AG09319 (cell line): Measurements from ENCODE around the gene FBXO24.

Experiments
- DNase-seq: peaks from one replicate; pipeline ENCODE4 v3.0.0-alpha.2; 2010; ENCODE audit warnings: low read depth; ENCODE audit errors: extremely low read depth
- CTCF ChIP-seq: IDR thresholded peaks from 2 replicates; pipeline ENCODE4 v1.5.1; 2011; ENCODE audit warnings: low read depth, mild to moderate bottlenecking, inconsistent platforms, low read length, moderate library complexity

The FBXO24 gene

GRCh38 chr7:100573691-100574361, 12.3 kb upstream of the FBXO24 start, which contains the start of gene SAP25:
Gene SAP25 (minus strand): TSS chr7:100573900. CDS start chr7:100573742, 158 bp downstream.
- TF ChIP-seq CTCF: no peak
- no peak for DNase-seq

GRCh38 chr7:100574362-100575205, 11.5 kb upstream of the FBXO24 start:
- TF ChIP-seq CTCF: no peak
- no peak for DNase-seq

DNA sequence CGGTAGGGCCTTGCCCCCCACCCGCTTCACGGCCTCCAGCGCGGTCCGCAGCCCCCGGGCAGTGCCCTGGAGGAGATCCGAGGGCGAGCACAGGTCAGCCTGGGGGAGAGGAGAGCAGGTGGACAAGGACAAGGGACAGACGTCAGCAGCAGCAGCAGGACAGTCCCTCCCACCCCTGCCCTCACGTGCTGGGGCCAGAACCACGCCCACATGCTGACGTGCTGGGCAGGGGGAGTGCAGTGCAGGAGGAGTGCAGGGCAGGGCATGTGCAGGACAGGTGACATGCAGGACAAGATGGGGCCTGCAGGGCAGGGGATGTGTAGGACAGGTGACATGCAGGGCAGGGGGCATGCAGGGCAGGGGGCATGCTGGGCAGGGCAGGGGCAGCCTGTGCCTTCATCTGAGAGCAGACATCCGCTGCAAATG, 10.9 kb upstream of the FBXO24 start:
- DNase-seq: no peak
- TF ChIP-seq CTCF: no peak

GRCh38 chr7:100575746-100576383, 10.3 kb upstream of the FBXO24 start:
- no peak for DNase-seq
- no peak for TF ChIP-seq CTCF

- DNase-seq: no peak
- TF ChIP-seq CTCF: no peak
Measured at GRCh38 chr7:100576384-100576993, 9.6 kb upstream of the FBXO24 start.

- no peak for TF ChIP-seq CTCF
- DNase-seq: no peak
Measured at GRCh38 chr7:100577103-100577502, 9.0 kb upstream of the FBXO24 start.

DNA sequence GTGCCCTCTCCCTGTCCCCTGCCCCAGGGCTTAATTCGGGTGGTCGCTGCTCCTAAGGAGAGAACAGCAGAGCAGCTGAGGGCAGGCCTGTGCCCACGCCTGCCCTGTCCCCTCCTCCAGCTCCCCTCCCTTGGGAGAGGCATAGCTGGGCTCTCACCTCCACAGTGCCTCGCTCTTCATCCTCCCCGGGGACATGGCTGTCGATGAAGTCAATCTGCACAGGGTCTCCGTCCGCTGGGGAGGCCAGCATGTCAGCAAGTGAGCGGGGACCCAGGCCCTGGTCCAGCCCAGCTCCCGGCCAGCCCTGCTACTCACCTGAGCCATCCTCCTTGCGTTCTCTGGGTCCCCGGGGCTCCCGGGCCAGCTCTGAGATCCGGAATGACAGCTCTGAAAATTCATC, 8.6 kb upstream of the FBXO24 start:
- DNase-seq: no peak

More for the DNA sequence above, 8.6 kb upstream of the FBXO24 start:
- TF ChIP-seq CTCF: no peak
